Activated T-helper 1 cell treated with anti-CD3 and anti-CD28 coated beads, Interleukin-2, amount 50 U/mL, for 16 hours (primary cell): ENCODE results near the gene TRIM27.
A peak's percentile ranks its signal among the peaks of the same experiment; 100 is the strongest.
"Not testable (repeated sequence)": the region's sequence is repeated elsewhere in the genome, so short reads cannot be mapped to it uniquely, and the experiment has no call there.

ENCODE experiments used
- DNase-seq, 2 donors: peaks; one replicate each; pipeline ENCODE4 v3.0.0-alpha.2; 2020; ENCODE audit warnings: low read depth in 1 of 2, low spot score in 1 of 2

The TRIM27 gene

DNA sequence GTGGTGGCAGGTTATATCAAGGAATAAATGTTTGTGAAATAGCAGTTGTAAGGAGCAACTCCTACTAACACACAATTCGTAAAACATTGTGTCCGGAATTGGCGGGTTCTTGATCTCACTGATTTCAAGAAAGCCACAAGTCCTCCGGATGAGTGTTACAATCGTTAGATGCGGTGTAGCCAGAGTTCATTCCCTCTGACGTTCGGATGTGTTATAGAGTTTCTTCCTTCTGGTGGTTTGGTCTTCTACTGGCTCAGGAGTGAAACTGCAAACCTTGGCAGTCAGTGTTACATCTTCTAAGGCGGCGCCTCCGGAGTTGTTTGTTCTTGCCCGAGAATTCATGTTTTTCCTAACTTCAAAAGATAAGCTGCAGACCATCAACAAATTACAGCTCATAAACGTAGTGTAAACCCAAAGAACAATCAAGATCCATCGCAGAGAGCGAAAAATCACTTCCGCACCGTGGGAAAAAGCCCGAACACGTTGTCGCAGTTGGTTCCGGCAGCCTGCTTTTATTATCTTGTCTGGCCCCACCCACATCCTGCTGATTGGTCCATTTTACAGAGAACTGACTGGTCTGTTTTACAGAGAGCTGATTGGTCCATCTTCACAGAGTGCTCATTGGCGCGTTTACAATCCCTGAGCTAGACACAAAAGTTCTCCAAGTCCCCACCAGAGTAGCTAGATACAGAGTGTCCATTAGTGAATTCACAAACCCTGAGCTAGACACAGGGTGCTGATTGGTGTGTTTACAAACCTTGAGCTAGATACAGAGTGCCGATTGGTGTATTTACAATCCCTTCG is 58.2 kb downstream of the TRIM27 start:
- no peak for DNase-seq

DNA sequence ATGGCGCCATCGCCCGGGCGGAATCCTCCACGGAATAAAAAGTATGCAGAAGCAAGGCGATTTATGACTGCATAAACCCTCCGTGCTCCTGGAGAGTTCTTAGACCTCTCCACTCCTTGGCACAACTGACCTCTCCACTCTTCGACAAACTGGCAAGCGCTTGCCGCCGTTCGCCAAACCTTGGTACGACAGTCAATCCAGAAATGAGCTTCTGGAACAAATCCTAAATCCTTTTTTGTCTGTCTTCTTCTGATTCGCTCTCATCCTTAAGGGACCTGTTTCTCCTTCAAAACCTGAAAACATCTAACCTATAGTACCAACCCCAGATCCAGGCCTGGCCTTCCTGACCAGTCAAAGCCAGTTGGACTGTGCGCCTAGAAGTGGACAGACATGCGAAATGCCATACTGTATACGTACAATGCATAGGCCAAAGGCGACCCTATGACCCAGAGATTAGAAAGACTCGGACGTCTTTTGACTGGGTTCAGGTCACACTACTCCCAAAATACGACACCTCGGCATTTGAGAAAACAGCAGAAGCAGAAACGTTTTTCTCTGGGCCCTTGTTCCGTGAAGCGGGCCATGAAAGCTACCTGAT is 59.4 kb downstream of the TRIM27 start:
- no peak for DNase-seq

DNA sequence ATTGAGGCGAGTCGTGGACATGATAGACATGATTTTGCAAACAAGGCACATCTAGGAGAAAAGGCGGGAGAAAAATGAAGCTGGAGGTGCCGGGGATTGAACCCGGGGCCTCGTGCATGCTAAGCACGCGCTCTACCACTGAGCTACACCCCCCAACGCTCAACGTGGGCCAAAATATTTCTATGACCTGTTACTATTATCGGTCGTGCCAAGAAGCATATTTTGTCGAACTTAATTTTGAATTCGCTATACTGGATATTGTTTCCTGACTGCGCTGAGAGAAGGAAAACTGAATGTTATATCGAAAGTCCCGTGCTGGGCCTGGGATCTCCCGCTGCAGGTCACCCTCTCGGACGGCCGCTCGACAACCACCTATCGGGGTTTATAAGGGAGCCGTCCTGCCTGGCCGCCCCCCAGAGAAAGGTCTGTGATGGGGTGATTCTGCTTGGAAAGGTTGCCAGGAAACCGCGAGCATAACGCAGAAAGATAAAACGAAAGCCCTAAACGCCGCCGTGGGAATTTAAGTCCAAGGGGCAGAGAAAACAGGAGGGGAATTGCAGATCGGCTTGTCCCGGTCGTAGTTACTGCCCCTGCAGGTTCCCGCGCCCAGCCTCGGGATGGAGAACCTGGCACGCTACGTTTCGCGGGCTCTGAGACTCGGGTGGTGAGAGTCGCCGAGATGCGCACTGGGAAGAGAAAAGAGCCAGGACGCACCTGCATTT is 60.0 kb downstream of the TRIM27 start:
- DNase-seq: peak; percentile 64 to 72

DNA sequence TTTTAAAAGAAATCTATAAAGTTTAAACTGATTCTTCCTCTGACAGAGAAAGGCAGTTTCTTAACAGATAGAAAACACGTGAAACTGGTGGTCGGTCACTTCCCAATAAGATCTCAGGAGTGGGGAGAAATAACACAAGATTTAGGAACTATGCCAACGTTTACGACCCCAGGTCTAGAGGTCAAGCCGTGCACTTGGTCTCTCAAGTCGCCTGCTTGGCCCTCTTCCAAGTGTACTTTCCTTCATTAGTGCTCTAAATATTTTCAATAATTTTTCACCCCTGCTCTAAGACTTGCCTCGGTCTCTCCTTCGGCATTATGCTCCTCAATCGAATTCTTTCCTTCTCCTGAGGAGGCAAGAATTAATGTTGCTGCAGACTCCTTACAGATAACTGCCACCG is 61.7 kb downstream of the TRIM27 start:
- no peak for DNase-seq

DNA sequence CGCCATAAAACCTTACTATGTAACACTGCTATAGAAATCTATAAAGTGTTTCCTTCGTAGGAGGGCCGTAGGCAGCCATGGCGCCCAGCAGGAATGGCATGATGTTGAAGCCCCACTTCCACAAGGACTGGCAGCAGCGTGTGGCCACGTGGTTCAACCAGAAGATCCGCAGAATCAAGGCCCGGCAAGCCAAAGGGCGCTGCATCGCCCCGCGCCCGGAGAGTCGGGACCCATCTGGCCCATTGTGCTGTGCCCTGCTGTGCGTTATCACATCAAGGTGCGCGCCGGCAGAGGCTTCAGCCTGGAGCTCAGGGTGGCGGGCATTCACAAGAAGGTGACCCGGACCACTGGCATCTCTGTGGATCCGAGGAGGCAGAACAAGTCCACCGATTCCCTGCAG is 62.4 kb downstream of the TRIM27 start:
- DNase-seq: no peak

DNA sequence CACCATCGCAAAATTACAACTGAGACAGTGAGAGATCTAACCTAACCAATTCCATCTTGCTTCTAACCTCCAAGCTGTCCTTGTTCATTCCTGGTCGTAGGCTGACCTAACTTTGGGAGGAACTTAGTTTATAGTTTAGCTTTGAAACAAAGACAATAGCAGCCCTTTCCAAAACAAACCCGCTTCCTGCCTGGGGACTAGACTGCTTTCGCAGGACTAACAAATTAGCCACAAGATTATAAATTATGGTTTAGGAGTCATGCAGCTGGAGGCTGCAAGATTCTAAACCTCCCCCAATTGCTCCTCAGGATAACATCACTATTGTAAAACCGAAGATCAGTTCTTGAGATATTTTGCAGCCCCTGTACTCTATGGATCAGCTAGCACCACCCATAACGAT is 63.2 kb downstream of the TRIM27 start:
- no peak for DNase-seq

DNA sequence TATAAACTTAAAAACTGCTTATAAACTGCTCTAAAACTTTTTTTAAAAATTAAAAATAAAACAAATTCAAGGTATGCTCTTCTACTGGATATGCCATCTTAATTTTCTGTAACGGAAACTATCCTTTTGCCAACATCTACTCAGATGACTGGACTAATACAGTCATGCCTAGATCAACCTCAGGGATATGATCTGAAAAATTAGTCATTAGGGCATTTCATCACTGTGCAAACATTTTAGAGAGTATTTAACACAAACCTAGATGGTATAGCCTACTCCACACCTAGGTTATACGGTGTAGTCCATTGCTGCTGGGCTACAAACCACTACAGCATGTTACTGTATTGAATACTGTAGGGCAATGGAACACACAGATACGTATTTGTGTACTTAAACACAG is 64.8 kb downstream of the TRIM27 start:
- no peak for DNase-seq

DNA sequence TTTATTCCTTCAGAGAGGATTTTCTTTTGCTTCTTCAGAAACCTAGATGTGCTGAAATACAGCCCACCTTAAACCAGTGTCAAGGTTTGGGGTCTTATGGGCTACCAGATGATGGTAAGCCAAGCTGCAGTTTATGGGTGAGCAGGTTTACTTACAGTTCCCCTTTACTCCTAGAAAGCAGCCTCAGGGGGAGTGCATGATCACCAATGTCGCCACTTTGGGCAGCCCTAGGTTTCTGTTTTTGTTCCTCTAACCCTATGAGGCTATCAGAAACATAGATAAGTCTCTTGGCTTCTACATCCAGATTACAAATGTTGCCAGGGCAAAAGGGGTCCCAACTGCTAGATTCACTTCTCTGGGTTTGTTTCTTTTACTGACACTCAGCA is 67.2 kb downstream of the TRIM27 start:
- DNase-seq: no peak

DNA sequence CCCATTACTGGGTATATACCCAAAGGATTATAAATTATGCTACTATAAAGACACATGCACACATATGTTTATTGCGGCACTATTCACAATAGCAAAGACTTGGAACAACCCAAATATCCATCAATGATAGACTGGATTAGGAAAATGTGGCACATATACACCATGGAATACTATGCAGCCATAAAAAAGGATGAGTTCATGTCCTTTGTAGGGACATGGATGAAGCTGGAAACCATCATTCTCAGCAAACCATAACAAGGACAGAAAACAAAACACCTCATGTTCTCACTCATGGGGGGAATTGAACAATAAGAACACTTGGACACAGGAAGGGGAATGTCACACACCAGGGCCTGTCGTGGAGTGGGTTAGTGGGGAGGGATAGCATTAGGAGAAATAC is 69.4 kb downstream of the TRIM27 start:
- DNase-seq: not testable (repeated sequence)
